SK-N-SH (cell line): ENCODE measurements around the gene LRMDA. TPM values are rescaled to one million over a fixed set of nuclear protein-coding genes. Genes with fewer than 3 reads are reported as not detected.

Experiments
- CTCF ChIA-PET: fragments of 300-600, 350-600 bp; formaldehyde crosslinking; extraction: SDS; loops from one replicate; lab custom pipeline; 2021; lab: Yijun Ruan, JAX
- POLR2A ChIA-PET: fragments of 350-600 bp; sonication (Branson Sonifier 250); formaldehyde crosslinking; extraction: SDS; loops from one replicate; lab custom pipeline; 2020; ENCODE audit warnings: antibody characterized with exemption, inconsistent platforms; lab: Yijun Ruan, JAX
- DNase-seq: peaks from one replicate; pipeline ENCODE4 v3.0.0; 2012
- H2AFZ ChIP-seq: fragments of 200-600 bp; sonication (generic); 2 replicates; pipeline ENCODE4 v1.8.1; 2016; ENCODE audit warnings: antibody characterized with exemption, mild to moderate bottlenecking, low read depth
- H3F3A ChIP-seq: fragments of 200-600 bp; sonication (generic); replicated peaks from 2 replicates; pipeline ENCODE3; 2016; ENCODE audit warnings: antibody characterized with exemption, mild to moderate bottlenecking; ENCODE audit not compliant: insufficient read depth
- H3K27ac ChIP-seq, 2 experiments: fragments of 200-500 bp in 1 of 2; fragments of 200-600 bp in 1 of 2; sonication (Bioruptor generic) in 1 of 2; sonication (generic), shearing (Covaris generic) in 1 of 2; 2 replicates each; pipeline versions ENCODE4 v1.5.1 to v1.6.1; 2014 to 2016; ENCODE audit warnings: low read depth in 2 of 2, inconsistent platforms in 1 of 2, low read length in 1 of 2, mild to moderate bottlenecking in 1 of 2, mixed read lengths in 1 of 2
- H3K27me3 ChIP-seq: fragments of 200-600 bp; sonication (generic), shearing (Covaris generic); 2 replicates; pipeline ENCODE4 v1.6.1; 2016; ENCODE audit warnings: mixed run types; ENCODE audit not compliant: insufficient read depth
- H3K36me3 ChIP-seq, 2 experiments: fragments of 200-500 bp in 1 of 2; fragments of 200-600 bp in 1 of 2; sonication (Bioruptor generic) in 1 of 2; sonication (generic) in 1 of 2; replicated peaks in 1 of 2; 2 replicates each; pipeline versions ENCODE3 to v1.5.1; 2014 to 2016; ENCODE audit warnings: low read length in 1 of 2, mild to moderate bottlenecking in 1 of 2; ENCODE audit not compliant: insufficient read depth in 2 of 2, control insufficient read depth in 1 of 2
- H3K4me1 ChIP-seq, 2 experiments: fragments of 200-500 bp in 1 of 2; fragments of 200-600 bp in 1 of 2; sonication (Bioruptor generic) in 1 of 2; sonication (generic), shearing (Covaris generic) in 1 of 2; 2 replicates each; pipeline versions ENCODE4 v1.5.1 to v1.6.1; 2014 to 2016; ENCODE audit warnings: low read depth in 1 of 2, low read length in 1 of 2, mixed run types in 1 of 2; ENCODE audit not compliant: insufficient read depth in 2 of 2, control insufficient read depth in 1 of 2
- H3K4me2 ChIP-seq: fragments of 200-600 bp; sonication (generic), shearing (Covaris generic); 2 replicates; pipeline ENCODE4 v1.6.1; 2017; ENCODE audit warnings: mixed run types
- H3K4me3 ChIP-seq, 2 experiments: fragments of 200-500 bp in 1 of 2; fragments of 200-600 bp in 1 of 2; sonication (Bioruptor generic) in 1 of 2; sonication (generic), shearing (Covaris generic) in 1 of 2; 2 replicates each; pipeline versions ENCODE4 v1.5.1 to v1.8.1; 2014 to 2016; ENCODE audit warnings: low read depth in 2 of 2, inconsistent platforms in 1 of 2, low read length in 1 of 2, mild to moderate bottlenecking in 1 of 2, mixed read lengths in 1 of 2, moderate library complexity in 1 of 2
- H3K79me2 ChIP-seq: fragments of 200-600 bp; sonication (generic); 2 replicates; pipeline ENCODE4 v1.8.1; 2017; ENCODE audit warnings: mild to moderate bottlenecking; ENCODE audit not compliant: insufficient read depth
- H3K9ac ChIP-seq: fragments of 200-600 bp; sonication (generic); 2 replicates; pipeline ENCODE4 v1.6.1; 2017; ENCODE audit warnings: mixed run types
- H3K9me2 ChIP-seq: fragments of 200-600 bp; sonication (generic); 2 replicates; pipeline ENCODE4 v1.6.1; 2017; ENCODE audit warnings: mixed run types
- H3K9me3 ChIP-seq: fragments of 200-600 bp; sonication (generic); 2 replicates; pipeline ENCODE4 v1.6.1; 2017; ENCODE audit warnings: mixed run types, mild to moderate bottlenecking, moderate library complexity
- H4K20me1 ChIP-seq: fragments of 200-600 bp; sonication (generic); 2 replicates; pipeline ENCODE4 v1.6.1; 2017; ENCODE audit warnings: mild to moderate bottlenecking, mixed run types; ENCODE audit not compliant: insufficient read depth
- ELF1 ChIP-seq: IDR thresholded peaks from 2 replicates; pipeline ENCODE4 v1.4.0; 2012
- EP300 ChIP-seq, 2 experiments: IDR thresholded peaks; 2 replicates each; pipeline versions ENCODE4 v1.4.0 to v1.6.1; 2012; ENCODE audit warnings: borderline replicate concordance in 1 of 2, low read depth in 1 of 2, low read length in 1 of 2
- GABPA ChIP-seq: IDR thresholded peaks from 2 replicates; pipeline ENCODE4 v1.4.0; 2012; ENCODE audit warnings: low read depth, mild to moderate bottlenecking
- GATA2 ChIP-seq: sonication (generic); formaldehyde crosslinking; IDR thresholded peaks from 2 replicates; pipeline ENCODE4 v1.5.0; 2020; ENCODE audit warnings: mild to moderate bottlenecking, missing genetic modification reagents
- IRF3 ChIP-seq: fragments of 150-350 bp; IDR thresholded peaks from 2 replicates; pipeline ENCODE4 v1.6.1; 2016; ENCODE audit warnings: mild to moderate bottlenecking, low read depth, low read length
- MEF2A ChIP-seq: IDR thresholded peaks from 2 replicates; pipeline ENCODE4 v1.4.0; 2012; ENCODE audit warnings: low read depth, borderline replicate concordance
- NRF1 ChIP-seq: IDR thresholded peaks from 2 replicates; pipeline ENCODE4 v1.6.1; 2012; ENCODE audit warnings: low read depth, mild to moderate bottlenecking, low read length
- POLR2AphosphoS5 ChIP-seq: IDR thresholded peaks from 2 replicates; pipeline ENCODE4 v1.6.1; 2012; ENCODE audit warnings: low read depth, low read length
- RCOR1 ChIP-seq: fragments of 150-350 bp; IDR thresholded peaks from 2 replicates; pipeline ENCODE4 v1.6.1; 2017; ENCODE audit warnings: antibody characterized with exemption, low read length
- RFX5 ChIP-seq: IDR thresholded peaks from 2 replicates; pipeline ENCODE4 v1.6.1; 2012; ENCODE audit warnings: mild to moderate bottlenecking, improper control_type of control experiment, low read length
- RXRA ChIP-seq: IDR thresholded peaks from 2 replicates; pipeline ENCODE4 v1.4.0; 2012; ENCODE audit warnings: low read depth, mild to moderate bottlenecking, borderline replicate concordance
- SIN3A ChIP-seq: IDR thresholded peaks from 2 replicates; pipeline ENCODE4 v1.6.1; 2012; ENCODE audit warnings: low read depth, mild to moderate bottlenecking, low read length, moderate library complexity, borderline replicate concordance
- TEAD4 ChIP-seq: IDR thresholded peaks from 2 replicates; pipeline ENCODE4 v1.4.0; 2012; ENCODE audit warnings: mild to moderate bottlenecking, borderline replicate concordance; ENCODE audit not compliant: insufficient read depth
- YY1 ChIP-seq: IDR thresholded peaks from 2 replicates; pipeline ENCODE4 v1.4.0; 2012; ENCODE audit warnings: low read depth, mild to moderate bottlenecking
- WGBS: methylation state at CpG from one replicate; pipeline ENCODE4 v1.1.6; 2017; ENCODE audit warnings: low lambda C conversion rate; 5-methylcytosine and 5-hydroxymethylcytosine counted together
- polyA plus RNA-seq, 3 experiments: library from polyadenylated mRNA; depleted of rRNA; stranded (reverse); fragments of >200 nt; gene quantifications; 2 replicates each; pipeline ENCODE4 v1.2.3, GENCODE V29; 2012
- TF ChIP-seq, protein P1 (sequence below): IDR thresholded peaks from 2 replicates; pipeline ENCODE4 v1.4.0; 2012; ENCODE audit warnings: low read depth, borderline replicate concordance
- TF ChIP-seq, protein P2 (sequence below): IDR thresholded peaks from 2 replicates; pipeline ENCODE4 v1.4.0; 2012; ENCODE audit warnings: low read depth
- TF ChIP-seq, protein P3 (sequence below): IDR thresholded peaks from 2 replicates; pipeline ENCODE4 v1.6.1; 2012; ENCODE audit warnings: mild to moderate bottlenecking, low read depth, low read length, moderate library complexity

The LRMDA gene
- polyA plus RNA-seq, 1 of the 3 experiments (the other 2 are of a cell fraction), result 0.95 TPM

- TF ChIP-seq EP300 (IDR thresholded peaks at IDR 0.05; ENCODE audit: borderline replicate concordance in 1 of 2, low read depth in 1 of 2, low read length in 1 of 2) (peak; percentile 92 to 95), MEF2A (peak; percentile 43; the same call in 1 of the 2 replicates), SIN3A (peak; percentile 84; the same call in 1 of the 2 replicates)
These were observed 921.9 kb downstream of the LRMDA start (continued) for GRCh38 chr10:76353237-76353851.

GRCh38 chr10:76354212-76354738 lies 922.9 kb downstream of the LRMDA start:
- Histone ChIP-seq H3K9me2 (no peaks in the 10 kb centered on the region), H3K36me3 (no peaks in the 10 kb centered on the region), H3K9ac (no peak overlapping the region), H3K27me3 (no peaks in the 10 kb centered on the region), H2AFZ (no peak overlapping the region), H3K4me2 (no peak overlapping the region), H3K4me1 (peaks cover 5 to 15% of the 10 kb centered on the region in 2 experiments; a peak in 3 of 4 replicates), H3K9me3 (no peaks in the 10 kb centered on the region), H4K20me1 (no peaks in the 10 kb centered on the region)
- 88% methylated on average over 2 of the region's 2 CpGs for WGBS
- CTCF ChIA-PET, result interaction anchor here (0.8 to 1.2 kb wide), 2 partner anchors 18 to 650 kb away, joined by 3 to 4 read pairs; no protein-coding TSS in a partner anchor
- DNase-seq, result no peak
- TF ChIP-seq RFX5 (no peak), EP300 (IDR thresholded peaks at IDR 0.05; ENCODE audit: borderline replicate concordance in 1 of 2, low read depth in 1 of 2, low read length in 1 of 2) (no peak; a peak in 1 of 4 replicates), IRF3 (no peak), GABPA (no peak), RXRA (no peak), SIN3A (no peak), POLR2AphosphoS5 (no peak)
- TF ChIP-seq, protein P1, sequence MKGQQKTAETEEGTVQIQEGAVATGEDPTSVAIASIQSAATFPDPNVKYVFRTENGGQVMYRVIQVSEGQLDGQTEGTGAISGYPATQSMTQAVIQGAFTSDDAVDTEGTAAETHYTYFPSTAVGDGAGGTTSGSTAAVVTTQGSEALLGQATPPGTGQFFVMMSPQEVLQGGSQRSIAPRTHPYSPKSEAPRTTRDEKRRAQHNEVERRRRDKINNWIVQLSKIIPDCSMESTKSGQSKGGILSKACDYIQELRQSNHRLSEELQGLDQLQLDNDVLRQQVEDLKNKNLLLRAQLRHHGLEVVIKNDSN, result no peak
- TF ChIP-seq, protein P2, sequence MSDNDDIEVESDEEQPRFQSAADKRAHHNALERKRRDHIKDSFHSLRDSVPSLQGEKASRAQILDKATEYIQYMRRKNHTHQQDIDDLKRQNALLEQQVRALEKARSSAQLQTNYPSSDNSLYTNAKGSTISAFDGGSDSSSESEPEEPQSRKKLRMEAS, result no peak
- TF ChIP-seq, all 33 proteins: peak for 0
- H3F3A ChIP-seq, result peaks cover 25% of the 10 kb centered on the region
- no peaks in the 10 kb centered on the region for H3K79me2 ChIP-seq
- POLR2A ChIA-PET, result no interaction called here
- H3K27ac ChIP-seq, result peak overlapping the region in 1 of 2 experiments; percentile 94; a peak in 3 of 4 replicates
- H3K4me3 ChIP-seq, result no peak overlapping the region

GRCh38 chr10:76354921-76355320 lies 923.5 kb downstream of the LRMDA start:
- Histone ChIP-seq H3K27ac (peak overlapping the region in 1 of 2 experiments; percentile 94; a peak in 2 of 4 replicates), H3K36me3 (no peaks in the 10 kb centered on the region), H4K20me1 (no peaks in the 10 kb centered on the region), H2AFZ (no peak overlapping the region), H3K4me2 (no peak overlapping the region), H3K9me2 (no peaks in the 10 kb centered on the region), H3K79me2 (no peaks in the 10 kb centered on the region), H3F3A (peaks cover 25% of the 10 kb centered on the region), H3K9me3 (no peaks in the 10 kb centered on the region), H3K4me3 (no peak overlapping the region), H3K27me3 (no peaks in the 10 kb centered on the region), H3K4me1 (peaks cover 5 to 15% of the 10 kb centered on the region in 2 experiments; a peak in 3 of 4 replicates), H3K9ac (no peak overlapping the region)
- ChIA-PET CTCF (interaction anchor here (1.2 to 1.8 kb wide), 2 partner anchors 33 to 650 kb away, joined by 3 read pairs; no protein-coding TSS in a partner anchor), POLR2A (no interaction called here)
- no peak for DNase-seq
- 76% methylated on average over 4 of the region's 4 CpGs for WGBS
- TF ChIP-seq, protein P3, sequence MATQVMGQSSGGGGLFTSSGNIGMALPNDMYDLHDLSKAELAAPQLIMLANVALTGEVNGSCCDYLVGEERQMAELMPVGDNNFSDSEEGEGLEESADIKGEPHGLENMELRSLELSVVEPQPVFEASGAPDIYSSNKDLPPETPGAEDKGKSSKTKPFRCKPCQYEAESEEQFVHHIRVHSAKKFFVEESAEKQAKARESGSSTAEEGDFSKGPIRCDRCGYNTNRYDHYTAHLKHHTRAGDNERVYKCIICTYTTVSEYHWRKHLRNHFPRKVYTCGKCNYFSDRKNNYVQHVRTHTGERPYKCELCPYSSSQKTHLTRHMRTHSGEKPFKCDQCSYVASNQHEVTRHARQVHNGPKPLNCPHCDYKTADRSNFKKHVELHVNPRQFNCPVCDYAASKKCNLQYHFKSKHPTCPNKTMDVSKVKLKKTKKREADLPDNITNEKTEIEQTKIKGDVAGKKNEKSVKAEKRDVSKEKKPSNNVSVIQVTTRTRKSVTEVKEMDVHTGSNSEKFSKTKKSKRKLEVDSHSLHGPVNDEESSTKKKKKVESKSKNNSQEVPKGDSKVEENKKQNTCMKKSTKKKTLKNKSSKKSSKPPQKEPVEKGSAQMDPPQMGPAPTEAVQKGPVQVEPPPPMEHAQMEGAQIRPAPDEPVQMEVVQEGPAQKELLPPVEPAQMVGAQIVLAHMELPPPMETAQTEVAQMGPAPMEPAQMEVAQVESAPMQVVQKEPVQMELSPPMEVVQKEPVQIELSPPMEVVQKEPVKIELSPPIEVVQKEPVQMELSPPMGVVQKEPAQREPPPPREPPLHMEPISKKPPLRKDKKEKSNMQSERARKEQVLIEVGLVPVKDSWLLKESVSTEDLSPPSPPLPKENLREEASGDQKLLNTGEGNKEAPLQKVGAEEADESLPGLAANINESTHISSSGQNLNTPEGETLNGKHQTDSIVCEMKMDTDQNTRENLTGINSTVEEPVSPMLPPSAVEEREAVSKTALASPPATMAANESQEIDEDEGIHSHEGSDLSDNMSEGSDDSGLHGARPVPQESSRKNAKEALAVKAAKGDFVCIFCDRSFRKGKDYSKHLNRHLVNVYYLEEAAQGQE, result no peak
- TF ChIP-seq GATA2 (CRISPR knock-in tag), result no peak
- TF ChIP-seq RCOR1, result no peak
- TF ChIP-seq YY1, result no peak
- TF ChIP-seq RFX5, result no peak
- no peak for TF ChIP-seq MEF2A
- no peak for TF ChIP-seq TEAD4
- no peak for TF ChIP-seq IRF3
- TF ChIP-seq NRF1, result no peak
- TF ChIP-seq ELF1, result no peak
